ENCODE results near the gene THOC5. TPM values are rescaled to one million over a fixed set of nuclear protein-coding genes. Genes with fewer than 3 reads are reported as not detected.

Gene THOC5
- total and polyA plus RNA-seq, 2 of the 4 experiments (the other 2 are of a cell fraction), result 68.4 to 73.7 TPM

DNA sequence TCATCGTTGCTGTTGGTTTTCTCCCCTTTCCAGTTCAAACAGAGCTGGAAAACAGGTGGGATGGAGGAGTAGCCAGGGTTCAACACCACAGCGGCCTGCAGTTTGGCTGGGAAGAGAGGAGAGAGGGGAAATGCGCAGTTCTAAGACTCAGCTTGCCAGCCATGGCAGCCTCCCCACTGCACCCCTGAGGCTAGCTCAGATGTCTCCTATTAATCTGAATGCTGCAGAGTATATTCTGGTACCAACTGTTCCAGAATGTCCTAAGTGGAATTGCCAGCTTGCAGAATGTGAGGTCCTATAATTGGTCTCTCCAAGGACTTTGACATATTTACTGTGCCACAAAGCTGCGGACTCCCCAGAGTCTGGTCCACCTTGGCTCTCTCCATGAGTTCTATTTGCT is 41.5 kb downstream of the THOC5 start:
- H3K56ac ChIP-seq (ENCODE audit: extremely low read depth, insufficient read depth, low read length), result no peak overlapping the region
- no peak overlapping the region for H3K4me2 ChIP-seq (ENCODE audit: low read depth, low read length)
- no peak overlapping the region for H3K4ac ChIP-seq (ENCODE audit: low read depth, low read length)
- POLR2A ChIA-PET (ENCODE audit: unreplicated experiment), result no interaction called here
- H3K18ac ChIP-seq (ENCODE audit: low read depth, low read length), result no peak overlapping the region
- in situ Hi-C loops (cut with MboI; ENCODE audit: low sequenced_read_pairs), result no loop called here
- no peaks in the 10 kb centered on the region; the same call in 1 of the 2 replicates for H3K9me1 ChIP-seq (ENCODE audit: insufficient read depth, low read length)
- no peaks in the 10 kb centered on the region for H3K4me1 ChIP-seq (ENCODE audit: control insufficient read depth, insufficient read depth, low read length)
- peaks cover 63% of the 10 kb centered on the region for H3K36me3 ChIP-seq (ENCODE audit: control insufficient read depth, insufficient read depth, low read length)
- WGBS, 2 experiments (ENCODE audit: extremely low coverage in 2 of 2, insufficient read length in 1 of 2), result no CpG with 5 or more reads among the region's 4 CpGs
- CTCF ChIA-PET, result no interaction called here
- intact Hi-C loops (cut with micrococcal nuclease), result no loop called here
- no peak overlapping the region for H2AK5ac ChIP-seq (ENCODE audit: low read depth, low read length)
- H2BK5ac ChIP-seq (ENCODE audit: low read depth, low read length, poor library complexity, severe bottlenecking), result no peak overlapping the region
- H3K79me1 ChIP-seq (ENCODE audit: low read depth in 1 of 2, low read length in 2 of 2), result no peaks in the 10 kb centered on the region; a peak in 1 of 4 replicates
- H2BK20ac ChIP-seq (ENCODE audit: low read depth, low read length), result no peak overlapping the region
- no peak overlapping the region for H3K14ac ChIP-seq (replicated peaks; ENCODE audit: low read depth, low read length)
- H2AK9ac ChIP-seq (replicated peaks; ENCODE audit: low read depth, low read length, poor library complexity), result no peak overlapping the region
- H3K23ac ChIP-seq (ENCODE audit: low read depth, low read length), result no peak overlapping the region
- H2BK120ac ChIP-seq (ENCODE audit: low read depth, low read length), result no peak overlapping the region
- no peaks in the 10 kb centered on the region for H4K20me1 ChIP-seq (ENCODE audit: insufficient read depth, low read length)
- H3K27ac ChIP-seq (ENCODE audit: insufficient read depth, low read length), result no peak overlapping the region
- dilution Hi-C loops (cut with HindIII; ENCODE audit: low sequenced_read_pairs, unreplicated experiment), result no loop called here
- no peak overlapping the region for H2BK15ac ChIP-seq (ENCODE audit: low read depth, low read length)
- no TSS peak for BruUV-seq (replicated peaks)
- no peak overlapping the region for H4K91ac ChIP-seq (ENCODE audit: insufficient read depth, low read depth, low read length)
- H3K27me3 ChIP-seq (ENCODE audit: control insufficient read depth, insufficient read depth, low read length), result no peaks in the 10 kb centered on the region
- no peak overlapping the region for H3K4me3 ChIP-seq (ENCODE audit: insufficient read depth, low read depth, low read length)
- H3K9ac ChIP-seq (ENCODE audit: low read depth, low read length), result no peak overlapping the region
- no peak overlapping the region for H4K5ac ChIP-seq (ENCODE audit: low read depth, low read length)
- DNase-seq (no peak), ATAC-seq (ENCODE audit: low read depth) (no peak)
- H4K8ac ChIP-seq (ENCODE audit: low read depth in 2 of 2, low read length in 2 of 2), result no peak overlapping the region
- no peaks in the 10 kb centered on the region for H3K9me3 ChIP-seq (ENCODE audit: control insufficient read depth, insufficient read depth, low read length)
- TF ChIP-seq FOS (IDR thresholded peaks at IDR 0.05; ENCODE audit: low read depth, low read length) (no peak), SMC3 (IDR thresholded peaks at IDR 0.05; ENCODE audit: low read depth, low read length) (no peak)
- H2AFZ ChIP-seq (replicated peaks; ENCODE audit: low read length, poor library complexity), result no peak overlapping the region
